Glutamatergic neuron (in vitro differentiated cells): ENCODE data around the gene C16orf96. TPM values are rescaled to one million over a fixed set of nuclear protein-coding genes. Genes with fewer than 3 reads are reported as not detected.
A peak's percentile ranks its signal among the peaks of the same experiment; 100 is the strongest.

Experiments used
- DNase-seq: peaks from one replicate; pipeline ENCODE4 v3.0.0; 2022
- H3K27ac Mint-ChIP-seq: one replicate; pipeline ENCODE4 v1.8.0; 2020; ENCODE audit warnings: mild to moderate bottlenecking, mixed read lengths, inconsistent platforms; ENCODE audit not compliant: unreplicated experiment
- H3K27me3 Mint-ChIP-seq: one replicate; pipeline ENCODE4 v1.8.0; 2020; ENCODE audit warnings: mild to moderate bottlenecking, moderate library complexity, mixed read lengths, inconsistent platforms; ENCODE audit not compliant: unreplicated experiment
- H3K36me3 Mint-ChIP-seq: one replicate; pipeline ENCODE4 v1.8.0; 2020; ENCODE audit warnings: mild to moderate bottlenecking, mixed read lengths, inconsistent platforms; ENCODE audit not compliant: unreplicated experiment
- H3K4me1 Mint-ChIP-seq: one replicate; pipeline ENCODE4 v1.8.0; 2020; ENCODE audit warnings: mild to moderate bottlenecking, low read depth, mixed read lengths, inconsistent platforms; ENCODE audit not compliant: unreplicated experiment
- H3K4me3 Mint-ChIP-seq: one replicate; pipeline ENCODE4 v1.8.0; 2020; ENCODE audit warnings: mild to moderate bottlenecking, mixed read lengths, inconsistent platforms; ENCODE audit not compliant: unreplicated experiment
- H3K9me3 Mint-ChIP-seq: one replicate; pipeline ENCODE4 v1.8.0; 2020; ENCODE audit warnings: mild to moderate bottlenecking, moderate library complexity, mixed read lengths, inconsistent platforms; ENCODE audit not compliant: unreplicated experiment
- CTCF ChIP-seq: fragments of 200-600 bp; sonication (generic); IDR thresholded peaks from one replicate; pipeline ENCODE4 v1.5.0; 2021; ENCODE audit not compliant: partially characterized antibody, unreplicated experiment
- total RNA-seq: library from RNA; stranded (reverse); fragmentation: NEBNext Ultra II Directional; extraction: Animal tissue kit (Norgen Biotek cat#: 25700); gene quantifications from one replicate; pipeline ENCODE4 v1.2.1, GENCODE V29; 2021; ENCODE audit not compliant: unreplicated experiment

C16orf96 gene
- total RNA-seq, 1 donor from 2014 or later, result 0.83 TPM

GRCh38 chr16:4532238-4532637 is 23.9 kb upstream of the C16orf96 start:
- no peak for DNase-seq
- Mint-ChIP-seq H3K4me3 (no peak overlapping the region), H3K27ac (no peak overlapping the region), H3K4me1 (peaks cover 15% of the 10 kb centered on the region), H3K27me3 (peaks cover 8% of the 10 kb centered on the region), H3K36me3 (peaks cover 9% of the 10 kb centered on the region), H3K9me3 (peaks cover 8% of the 10 kb centered on the region)
- no peak for TF ChIP-seq CTCF

DNA sequence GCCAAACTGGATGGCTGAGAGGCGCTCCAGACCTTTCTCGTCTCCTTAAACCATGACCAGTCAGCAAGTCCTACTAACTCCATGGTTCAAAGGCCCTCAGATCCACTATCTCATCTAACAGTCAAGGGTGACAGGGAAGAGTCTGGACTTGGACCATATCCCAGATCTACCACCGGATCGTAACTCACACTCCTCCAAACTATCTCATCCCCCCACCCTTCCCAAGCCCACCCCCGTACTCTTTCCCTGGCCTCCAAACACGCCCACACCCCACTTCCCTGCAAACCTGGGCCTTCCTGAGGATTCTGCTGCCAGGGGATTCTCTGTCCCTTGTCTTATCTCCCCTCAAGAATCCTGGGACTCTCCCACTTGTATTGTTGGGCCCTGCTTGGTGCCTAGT is 22.6 kb upstream of the C16orf96 start:
- peaks cover 9% of the 10 kb centered on the region for H3K36me3 Mint-ChIP-seq
- no peak for TF ChIP-seq CTCF
- no peak overlapping the region for H3K4me3 Mint-ChIP-seq
- H3K9me3 Mint-ChIP-seq, result peaks cover 8% of the 10 kb centered on the region
- peaks cover 9% of the 10 kb centered on the region for H3K27me3 Mint-ChIP-seq
- no peak overlapping the region for H3K27ac Mint-ChIP-seq
- no peak for DNase-seq
- H3K4me1 Mint-ChIP-seq, result peaks cover 16% of the 10 kb centered on the region

DNA sequence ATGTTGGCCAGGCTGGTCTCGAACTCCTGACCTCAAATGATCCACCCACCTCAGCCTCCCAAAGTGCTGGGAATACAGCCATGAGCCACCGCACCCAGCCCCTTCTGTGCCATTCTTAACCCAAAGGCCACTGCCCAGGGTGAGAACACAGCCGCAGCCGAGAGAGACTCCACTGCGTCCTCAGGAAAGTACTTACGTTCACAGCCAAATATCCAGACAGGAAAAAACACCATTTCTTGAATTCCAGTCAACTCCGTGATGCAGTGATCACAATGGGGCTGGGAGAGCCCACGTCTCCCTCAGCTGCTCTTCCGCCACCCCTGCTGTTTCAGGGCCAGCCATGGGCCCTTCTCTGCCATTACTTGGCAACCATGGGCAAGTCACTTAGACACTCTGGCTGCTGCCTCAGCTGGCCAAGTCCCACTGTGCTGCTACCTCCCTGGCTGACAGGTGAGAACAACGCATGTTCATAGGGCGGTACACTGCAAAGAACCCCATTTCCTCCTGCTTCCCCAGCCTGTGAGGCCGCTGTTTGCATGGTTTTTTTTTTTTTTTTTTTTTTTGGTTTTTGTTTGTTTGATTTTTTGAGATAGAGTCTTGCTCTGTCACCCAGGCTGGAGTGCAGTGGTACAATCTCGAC is 21.9 kb upstream of the C16orf96 start:
- Mint-ChIP-seq H3K9me3 (peaks cover 13% of the 10 kb centered on the region), H3K27ac (no peak overlapping the region), H3K4me1 (peaks cover 14% of the 10 kb centered on the region), H3K4me3 (no peak overlapping the region), H3K36me3 (peaks cover 9% of the 10 kb centered on the region), H3K27me3 (peaks cover 9% of the 10 kb centered on the region)
- no peak for TF ChIP-seq CTCF
- DNase-seq, result no peak

DNA sequence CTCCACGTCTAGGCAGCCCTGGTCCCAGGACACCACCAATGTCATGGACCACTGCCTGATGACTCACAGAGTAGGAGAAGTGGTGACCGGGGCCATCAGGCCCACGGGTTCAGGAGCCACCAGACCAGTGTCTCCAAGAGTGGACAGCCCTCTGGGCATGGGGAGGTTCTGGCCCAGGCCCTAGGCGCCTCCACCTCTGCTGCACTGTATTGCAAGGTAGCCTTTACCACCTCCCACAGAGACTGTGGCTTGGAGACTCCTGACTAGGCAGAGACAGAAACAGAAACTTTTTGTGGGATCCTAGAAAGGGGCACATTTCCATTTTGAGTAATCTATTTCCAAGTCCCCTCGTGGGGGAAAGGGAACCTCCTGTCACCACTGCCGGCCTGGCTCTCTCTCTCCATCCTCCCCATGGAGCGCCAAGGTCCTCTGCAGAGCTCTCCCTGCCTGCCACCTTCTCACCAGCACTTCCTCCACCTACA is 20.5 kb upstream of the C16orf96 start:
- Mint-ChIP-seq H3K27ac (no peak overlapping the region), H3K27me3 (peaks cover 9% of the 10 kb centered on the region), H3K36me3 (peaks cover 14% of the 10 kb centered on the region), H3K9me3 (peaks cover 13% of the 10 kb centered on the region), H3K4me1 (peaks cover 13% of the 10 kb centered on the region), H3K4me3 (peak overlapping the region; percentile 12)
- DNase-seq, result no peak
- TF ChIP-seq CTCF, result no peak

- Mint-ChIP-seq H3K4me3 (peak overlapping the region; percentile 86), H3K4me1 (peaks cover 13% of the 10 kb centered on the region), H3K36me3 (peaks cover 18% of the 10 kb centered on the region), H3K9me3 (peaks cover 17% of the 10 kb centered on the region), H3K27ac (no peak overlapping the region), H3K27me3 (peaks cover 8% of the 10 kb centered on the region)
- TF ChIP-seq CTCF, result no peak
- DNase-seq, result no peak
Measured at GRCh38 chr16:4536391-4537106, 19.6 kb upstream of the C16orf96 start.
